ENCODE data around the gene TMEFF1.
"Not testable (repeated sequence)": the region's sequence is repeated elsewhere in the genome, so short reads cannot be mapped to it uniquely, and the experiment has no call there.

The TMEFF1 gene

DNA sequence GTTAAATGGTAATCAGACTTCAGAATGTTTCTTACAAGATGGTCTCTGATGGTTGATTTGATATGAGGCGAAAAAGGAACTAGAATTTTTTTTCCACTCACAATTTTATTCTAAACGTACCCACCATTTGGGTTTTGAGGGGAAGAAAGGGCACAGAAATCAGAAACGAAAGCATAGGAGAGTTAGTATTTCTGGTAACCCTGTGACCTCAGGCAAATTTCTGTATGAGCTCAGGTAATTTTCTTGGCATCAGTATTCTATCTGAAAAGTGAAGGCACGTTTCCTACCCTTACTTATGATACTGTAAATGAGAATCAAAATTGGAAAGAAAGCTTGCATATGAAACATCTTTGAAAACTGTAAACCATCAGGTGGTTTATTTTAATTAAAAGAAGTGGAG is 26.5 kb downstream of the TMEFF1 start:
- H3K9ac ChIP-seq (ENCODE audit: low read depth, low read length), result no peak overlapping the region
- H3K9me3 ChIP-seq (ENCODE audit: insufficient read depth, low read depth, low read length), result no peaks in the 10 kb centered on the region
- no peak overlapping the region for H3K4me3 ChIP-seq (ENCODE audit: low read length)
- no peaks in the 10 kb centered on the region for H3K27me3 ChIP-seq (ENCODE audit: insufficient read depth, low read length)
- no peak overlapping the region for H3K27ac ChIP-seq (ENCODE audit: low read length)
- peaks cover 43% of the 10 kb centered on the region for H3K36me3 ChIP-seq (ENCODE audit: insufficient read depth, low read depth, low read length)
- H3K4me1 ChIP-seq (ENCODE audit: insufficient read depth, low read length), result peaks cover 4% of the 10 kb centered on the region

DNA sequence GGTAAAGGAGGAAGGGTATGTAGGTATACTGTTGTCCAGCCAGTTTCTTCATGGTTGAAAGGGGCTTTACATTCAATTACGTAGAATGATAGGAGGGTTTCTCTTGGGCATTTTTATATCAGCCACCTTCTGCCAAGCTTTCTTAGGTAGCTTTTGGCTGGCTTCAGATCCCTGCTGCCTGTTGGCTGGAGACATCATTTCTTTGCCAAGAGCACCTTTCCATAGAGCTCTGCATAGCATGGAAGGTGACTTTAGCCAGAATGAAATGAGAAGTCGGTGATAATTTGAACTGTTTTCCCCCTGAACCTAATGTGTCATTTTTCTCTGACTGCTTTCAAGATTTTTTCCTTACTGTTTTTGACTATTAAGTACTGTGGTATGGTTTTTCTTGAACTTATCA is 26.9 kb downstream of the TMEFF1 start:
- H3K9me3 ChIP-seq (ENCODE audit: insufficient read depth, low read depth, low read length), result no peaks in the 10 kb centered on the region
- no peaks in the 10 kb centered on the region for H3K27me3 ChIP-seq (ENCODE audit: insufficient read depth, low read length)
- H3K4me1 ChIP-seq (ENCODE audit: insufficient read depth, low read length), result peaks cover 4% of the 10 kb centered on the region
- H3K4me3 ChIP-seq (ENCODE audit: low read length), result no peak overlapping the region
- H3K9ac ChIP-seq (ENCODE audit: low read depth, low read length), result no peak overlapping the region
- H3K36me3 ChIP-seq (ENCODE audit: insufficient read depth, low read depth, low read length), result peaks cover 45% of the 10 kb centered on the region
- no peak overlapping the region for H3K27ac ChIP-seq (ENCODE audit: low read length)

- no peaks in the 10 kb centered on the region for H3K27me3 ChIP-seq (ENCODE audit: insufficient read depth, low read length)
- H3K9ac ChIP-seq (ENCODE audit: low read depth, low read length), result no peak overlapping the region
- H3K27ac ChIP-seq (ENCODE audit: low read length), result no peak overlapping the region
- peaks cover 67% of the 10 kb centered on the region for H3K36me3 ChIP-seq (ENCODE audit: insufficient read depth, low read depth, low read length)
- H3K9me3 ChIP-seq (ENCODE audit: insufficient read depth, low read depth, low read length), result no peaks in the 10 kb centered on the region
- no peak overlapping the region for H3K4me3 ChIP-seq (ENCODE audit: low read length)
- no peaks in the 10 kb centered on the region for H3K4me1 ChIP-seq (ENCODE audit: insufficient read depth, low read length)
These were observed 32.7 kb downstream of the TMEFF1 start for GRCh38 chr9:100505564-100506159.

DNA sequence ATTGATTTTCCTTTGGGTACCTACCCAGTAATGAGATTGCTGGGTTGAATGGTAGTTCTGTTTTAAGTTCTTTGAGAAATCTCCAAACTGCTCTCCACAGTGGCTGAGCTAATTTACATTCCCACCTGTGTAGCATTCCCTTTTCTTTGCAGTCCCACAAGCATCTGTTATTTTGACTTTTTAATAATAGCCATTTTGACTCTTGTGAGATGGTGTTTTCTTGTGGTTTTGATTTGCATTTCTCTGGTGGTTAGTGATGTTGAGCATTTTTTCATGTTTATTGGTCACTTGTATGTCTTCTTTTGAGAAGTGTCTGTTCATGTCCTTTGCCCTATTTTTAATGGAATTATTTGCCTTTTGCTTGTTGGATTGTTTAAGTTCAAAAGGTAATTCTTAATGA is 34.4 kb downstream of the TMEFF1 start:
- H3K4me3 ChIP-seq (ENCODE audit: low read length); H3K9me3 ChIP-seq (ENCODE audit: insufficient read depth, low read depth, low read length); H3K9ac ChIP-seq (ENCODE audit: low read depth, low read length); H3K27ac ChIP-seq (ENCODE audit: low read length); H3K27me3 ChIP-seq (ENCODE audit: insufficient read depth, low read length); H3K4me1 ChIP-seq (ENCODE audit: insufficient read depth, low read length): not testable (repeated sequence)
- H3K36me3 ChIP-seq (ENCODE audit: insufficient read depth, low read depth, low read length), result peaks cover 73% of the 10 kb centered on the region

DNA sequence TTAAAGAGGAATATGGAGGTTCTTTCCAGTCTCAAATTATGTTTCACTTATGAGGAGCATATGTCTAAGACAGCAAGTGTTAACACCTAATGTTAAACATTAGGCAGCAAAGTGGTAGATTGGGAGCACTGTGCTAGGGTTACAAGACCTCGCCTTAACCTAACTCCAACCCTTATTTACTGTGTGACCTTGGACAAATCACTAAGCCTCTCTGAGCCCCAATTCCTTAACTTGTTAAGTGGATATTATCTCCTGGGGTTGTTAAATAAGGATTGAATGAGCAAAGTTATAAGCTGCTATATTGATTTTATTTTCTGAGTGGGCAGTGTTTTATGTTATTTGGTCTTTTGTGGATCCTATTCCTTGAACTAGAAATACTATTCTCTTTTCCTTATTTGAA is 38.3 kb downstream of the TMEFF1 start:
- no peaks in the 10 kb centered on the region for H3K9me3 ChIP-seq (ENCODE audit: insufficient read depth, low read depth, low read length)
- no peaks in the 10 kb centered on the region for H3K4me1 ChIP-seq (ENCODE audit: insufficient read depth, low read length)
- H3K27me3 ChIP-seq (ENCODE audit: insufficient read depth, low read length), result no peaks in the 10 kb centered on the region
- no peak overlapping the region for H3K27ac ChIP-seq (ENCODE audit: low read length)
- no peak overlapping the region for H3K9ac ChIP-seq (ENCODE audit: low read depth, low read length)
- no peak overlapping the region for H3K4me3 ChIP-seq (ENCODE audit: low read length)
- peaks cover 79% of the 10 kb centered on the region for H3K36me3 ChIP-seq (ENCODE audit: insufficient read depth, low read depth, low read length)

- Histone ChIP-seq H3K9me3 (ENCODE audit: insufficient read depth, low read depth, low read length) (no peaks in the 10 kb centered on the region), H3K4me1 (ENCODE audit: insufficient read depth, low read length) (no peaks in the 10 kb centered on the region), H3K9ac (ENCODE audit: low read depth, low read length) (no peak overlapping the region), H3K36me3 (ENCODE audit: insufficient read depth, low read depth, low read length) (peaks cover 82% of the 10 kb centered on the region), H3K27me3 (ENCODE audit: insufficient read depth, low read length) (no peaks in the 10 kb centered on the region), H3K27ac (ENCODE audit: low read length) (no peak overlapping the region), H3K4me3 (ENCODE audit: low read length) (no peak overlapping the region)
These were observed 42.9 kb downstream of the TMEFF1 start for GRCh38 chr9:100515578-100516494.

GRCh38 chr9:100521282-100521681 is 48.3 kb downstream of the TMEFF1 start:
- H3K27ac ChIP-seq (ENCODE audit: low read length), result no peak overlapping the region
- no peak overlapping the region for H3K9ac ChIP-seq (ENCODE audit: low read depth, low read length)
- no peaks in the 10 kb centered on the region for H3K9me3 ChIP-seq (ENCODE audit: insufficient read depth, low read depth, low read length)
- H3K4me1 ChIP-seq (ENCODE audit: insufficient read depth, low read length), result no peaks in the 10 kb centered on the region
- H3K27me3 ChIP-seq (ENCODE audit: insufficient read depth, low read length), result no peaks in the 10 kb centered on the region
- no peak overlapping the region for H3K4me3 ChIP-seq (ENCODE audit: low read length)
- H3K36me3 ChIP-seq (ENCODE audit: insufficient read depth, low read depth, low read length), result peaks cover 86% of the 10 kb centered on the region

- H3K36me3 ChIP-seq (ENCODE audit: insufficient read depth, low read depth, low read length), result peaks cover 57% of the 10 kb centered on the region
- no peaks in the 10 kb centered on the region for H3K27me3 ChIP-seq (ENCODE audit: insufficient read depth, low read length)
These were observed 52.6 kb downstream of the TMEFF1 start for GRCh38 chr9:100525563-100525962.

DNA sequence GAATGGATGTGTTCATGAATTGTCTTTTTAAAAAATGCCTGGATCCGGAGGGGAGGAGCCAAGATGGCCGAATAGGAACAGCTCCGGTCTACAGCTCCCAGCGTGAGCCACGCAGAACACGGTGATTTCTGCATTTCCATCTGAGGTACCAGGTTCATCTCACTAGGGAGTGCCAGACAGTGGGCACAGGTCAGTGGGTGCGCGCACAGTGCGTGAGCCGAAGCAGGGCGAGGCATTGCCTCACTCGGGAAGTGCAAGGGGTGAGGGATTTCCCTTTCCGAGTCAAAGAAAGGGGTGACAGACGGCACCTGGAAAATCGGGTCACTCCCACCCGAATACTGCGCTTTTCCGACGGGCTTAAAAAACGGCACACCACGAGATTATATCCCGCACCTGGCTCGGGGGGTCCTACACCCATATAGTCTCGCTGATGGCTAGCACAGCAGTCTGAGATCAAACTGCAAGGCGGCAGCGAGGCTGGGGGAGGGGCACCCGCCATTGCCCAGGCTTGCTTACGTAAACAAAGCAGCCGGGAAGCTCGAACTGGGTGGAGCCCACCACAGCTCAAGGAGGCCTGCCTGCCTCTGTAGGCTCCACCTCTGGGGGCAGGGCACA is 54.3 kb downstream of the TMEFF1 start:
- not testable (repeated sequence) for H3K27ac ChIP-seq (ENCODE audit: low read length); H3K9ac ChIP-seq (ENCODE audit: low read depth, low read length); H3K4me1 ChIP-seq (ENCODE audit: insufficient read depth, low read length); H3K9me3 ChIP-seq (ENCODE audit: insufficient read depth, low read depth, low read length); H3K27me3 ChIP-seq (ENCODE audit: insufficient read depth, low read length); H3K4me3 ChIP-seq (ENCODE audit: low read length)
- H3K36me3 ChIP-seq (ENCODE audit: insufficient read depth, low read depth, low read length), result peaks cover 41% of the 10 kb centered on the region

More at GRCh38 chr9:100525563-100525962, 52.6 kb downstream of the TMEFF1 start:
- no peak overlapping the region for H3K27ac ChIP-seq (ENCODE audit: low read length)
- no peak overlapping the region for H3K4me3 ChIP-seq (ENCODE audit: low read length)
- H3K4me1 ChIP-seq (ENCODE audit: insufficient read depth, low read length), result no peaks in the 10 kb centered on the region
- peaks cover 6% of the 10 kb centered on the region; the same call in 1 of the 2 replicates for H3K9me3 ChIP-seq (ENCODE audit: insufficient read depth, low read depth, low read length)
- H3K9ac ChIP-seq (ENCODE audit: low read depth, low read length), result no peak overlapping the region

DNA sequence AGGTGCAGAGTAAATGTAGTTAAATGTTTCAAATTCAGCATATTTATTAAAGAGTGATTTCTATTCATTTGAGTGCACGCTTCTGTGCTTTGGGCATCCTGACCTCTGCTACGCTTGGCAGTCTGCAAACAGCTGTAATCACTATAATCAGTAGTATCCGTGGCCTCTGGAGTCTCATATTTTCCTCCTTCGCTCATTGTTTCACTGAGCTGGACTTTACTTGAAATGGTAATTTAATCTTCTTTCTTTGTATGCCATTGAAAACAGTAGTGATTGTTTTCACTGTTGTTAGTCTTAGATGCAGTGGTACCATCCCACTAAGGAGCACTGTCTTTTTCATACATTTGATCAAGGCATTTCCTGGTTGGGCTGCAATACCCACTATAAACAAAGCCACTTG is 61.5 kb downstream of the TMEFF1 start:
- Histone ChIP-seq H3K9ac (ENCODE audit: low read depth, low read length) (no peak overlapping the region), H3K9me3 (ENCODE audit: insufficient read depth, low read depth, low read length) (no peaks in the 10 kb centered on the region), H3K27ac (ENCODE audit: low read length) (no peak overlapping the region), H3K4me1 (ENCODE audit: insufficient read depth, low read length) (no peaks in the 10 kb centered on the region), H3K36me3 (ENCODE audit: insufficient read depth, low read depth, low read length) (peaks cover 37% of the 10 kb centered on the region), H3K27me3 (ENCODE audit: insufficient read depth, low read length) (no peaks in the 10 kb centered on the region), H3K4me3 (ENCODE audit: low read length) (no peak overlapping the region)

GRCh38 chr9:100540327-100540726 is 67.4 kb downstream of the TMEFF1 start:
- no peak overlapping the region for H3K9ac ChIP-seq (ENCODE audit: low read depth, low read length)
- H3K9me3 ChIP-seq (ENCODE audit: insufficient read depth, low read depth, low read length), result peaks cover 24% of the 10 kb centered on the region
- peaks cover 77% of the 10 kb centered on the region for H3K36me3 ChIP-seq (ENCODE audit: insufficient read depth, low read depth, low read length)

DNA sequence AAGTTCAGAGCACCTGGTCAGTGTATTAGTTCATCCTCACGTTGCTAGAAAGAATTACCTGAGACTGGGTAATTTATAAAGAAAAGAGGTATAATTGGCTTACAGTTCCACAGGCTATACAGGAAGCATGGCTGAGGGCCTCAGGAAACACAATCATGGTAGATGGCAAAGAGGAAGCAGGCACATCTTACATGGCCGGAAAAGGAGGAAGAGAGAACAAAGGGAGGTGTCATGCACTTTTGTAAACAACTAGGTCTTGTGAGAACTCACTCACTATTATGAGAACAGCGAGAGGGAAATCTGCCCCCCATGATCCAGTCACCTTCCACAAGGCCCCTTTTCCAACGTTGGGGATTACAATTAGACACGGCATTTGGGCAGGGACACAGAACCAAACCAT is 76.1 kb downstream of the TMEFF1 start:
- no peaks in the 10 kb centered on the region for H3K27me3 ChIP-seq (ENCODE audit: insufficient read depth, low read length)
- peaks cover 98% of the 10 kb centered on the region for H3K36me3 ChIP-seq (ENCODE audit: insufficient read depth, low read depth, low read length)
- H3K4me3 ChIP-seq (ENCODE audit: low read length), result no peak overlapping the region
- H3K27ac ChIP-seq (ENCODE audit: low read length), result no peak overlapping the region
- no peaks in the 10 kb centered on the region for H3K4me1 ChIP-seq (ENCODE audit: insufficient read depth, low read length)
- H3K9ac ChIP-seq (ENCODE audit: low read depth, low read length), result no peak overlapping the region
- H3K9me3 ChIP-seq (ENCODE audit: insufficient read depth, low read depth, low read length), result peaks cover 12% of the 10 kb centered on the region

More at GRCh38 chr9:100540327-100540726, 67.4 kb downstream of the TMEFF1 start:
- Histone ChIP-seq H3K4me1 (ENCODE audit: insufficient read depth, low read length) (no peaks in the 10 kb centered on the region), H3K4me3 (ENCODE audit: low read length) (no peak overlapping the region), H3K27ac (ENCODE audit: low read length) (no peak overlapping the region), H3K27me3 (ENCODE audit: insufficient read depth, low read length) (no peaks in the 10 kb centered on the region)

All from iPS-20b (cell line).